ENCODE measurements around the gene B4GALT6.

- TF ChIP-seq, protein P1, sequence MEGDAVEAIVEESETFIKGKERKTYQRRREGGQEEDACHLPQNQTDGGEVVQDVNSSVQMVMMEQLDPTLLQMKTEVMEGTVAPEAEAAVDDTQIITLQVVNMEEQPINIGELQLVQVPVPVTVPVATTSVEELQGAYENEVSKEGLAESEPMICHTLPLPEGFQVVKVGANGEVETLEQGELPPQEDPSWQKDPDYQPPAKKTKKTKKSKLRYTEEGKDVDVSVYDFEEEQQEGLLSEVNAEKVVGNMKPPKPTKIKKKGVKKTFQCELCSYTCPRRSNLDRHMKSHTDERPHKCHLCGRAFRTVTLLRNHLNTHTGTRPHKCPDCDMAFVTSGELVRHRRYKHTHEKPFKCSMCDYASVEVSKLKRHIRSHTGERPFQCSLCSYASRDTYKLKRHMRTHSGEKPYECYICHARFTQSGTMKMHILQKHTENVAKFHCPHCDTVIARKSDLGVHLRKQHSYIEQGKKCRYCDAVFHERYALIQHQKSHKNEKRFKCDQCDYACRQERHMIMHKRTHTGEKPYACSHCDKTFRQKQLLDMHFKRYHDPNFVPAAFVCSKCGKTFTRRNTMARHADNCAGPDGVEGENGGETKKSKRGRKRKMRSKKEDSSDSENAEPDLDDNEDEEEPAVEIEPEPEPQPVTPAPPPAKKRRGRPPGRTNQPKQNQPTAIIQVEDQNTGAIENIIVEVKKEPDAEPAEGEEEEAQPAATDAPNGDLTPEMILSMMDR (IDR thresholded peaks at IDR 0.05) = no peak
- no peak for TF ChIP-seq POLR2AphosphoS5 (IDR thresholded peaks at IDR 0.05)
These were observed 72.3 kb downstream of the B4GALT6 start for GRCh38 chr18:31612124-31612523.
